Activated CD8-positive, alpha-beta T cell treated with anti-CD3 and anti-CD28 coated beads for 36 hours (primary cell): ENCODE data around the gene BPGM. TPM values are rescaled to one million over a fixed set of nuclear protein-coding genes. Genes with fewer than 3 reads are reported as not detected.

Experiments used
- ATAC-seq: fragments of 200-7000 bp; cut with Tn5 transposase; one replicate; pipeline ENCODE4 v1.10.0; 2021; ENCODE audit warnings: mild to moderate bottlenecking, moderate library complexity
- CTCF ChIA-PET: fragments of 350-600 bp; sonication (Branson Sonifier 250); formaldehyde crosslinking; loops from one replicate; lab custom pipeline; 2021; ENCODE audit warnings: antibody characterized with exemption; lab: Charles Lee
- POLR2A ChIA-PET: fragments of 350-600 bp; sonication (Branson Sonifier 250); formaldehyde crosslinking; loops from one replicate; lab custom pipeline; 2021; ENCODE audit warnings: antibody characterized with exemption; lab: Charles Lee
- DNase-seq: peaks from one replicate; pipeline ENCODE4 v3.0.0-alpha.2; 2020
- H3K27ac Mint-ChIP-seq: one replicate; pipeline ENCODE4 v1.8.0; 2021; ENCODE audit warnings: mild to moderate bottlenecking, mixed read lengths
- H3K27me3 Mint-ChIP-seq: one replicate; pipeline ENCODE4 v1.8.0; 2021; ENCODE audit warnings: mixed read lengths
- H3K36me3 Mint-ChIP-seq: one replicate; pipeline ENCODE4 v1.8.0; 2021; ENCODE audit warnings: low read depth, mixed read lengths
- H3K4me1 Mint-ChIP-seq: one replicate; pipeline ENCODE4 v1.8.0; 2021; ENCODE audit warnings: low read depth, mixed read lengths
- H3K4me3 Mint-ChIP-seq: one replicate; pipeline ENCODE4 v1.8.0; 2021; ENCODE audit warnings: mild to moderate bottlenecking, moderate library complexity, mixed read lengths
- H3K9me3 Mint-ChIP-seq: one replicate; pipeline ENCODE4 v1.8.0; 2021; ENCODE audit warnings: mixed read lengths
- intact Hi-C: fragments of 100-400 bp; cut with micrococcal nuclease; formaldehyde crosslinking; loops from one replicate; pipeline ENCODE4 v1.10.0; 2022
- total RNA-seq, 2 experiments: library from RNA; stranded (reverse); gene quantifications; one replicate each; pipeline ENCODE4 v1.2.3, GENCODE V29; 2021
- TF ChIP-seq, protein P1 (sequence below): fragments of 200-600 bp; IDR thresholded peaks from one replicate; pipeline ENCODE4 v1.8.0; 2022; ENCODE audit warnings: antibody characterized with exemption, mild to moderate bottlenecking

Gene BPGM
- total RNA-seq, 2 experiments from 2014 or later: 11.2 to 12.4 TPM

- POLR2A ChIA-PET: interaction anchor here (0.9 to 3.0 kb wide), 4 partner anchors 9 to 500 kb away, joined by 3 to 25 read pairs (median 5); partner anchors contain the start of genes BPGM and CYREN
Measured at GRCh38 chr7:134669845-134670373, 23.3 kb downstream of the BPGM start.

GRCh38 chr7:134671609-134672008 is 25.0 kb downstream of the BPGM start:
- ATAC-seq (no peak), DNase-seq (no peak)
- ChIA-PET CTCF (interaction anchor here (1.9 kb wide), 1 partner anchor 10 kb away, joined by 5 read pairs; no protein-coding TSS in a partner anchor), POLR2A (interaction anchor here (1.0 kb wide), 1 partner anchor 17 kb away, joined by 3 read pairs; no protein-coding TSS in a partner anchor)
- H3K4me1 Mint-ChIP-seq: peaks cover 39% of the 10 kb centered on the region
- peaks cover 7% of the 10 kb centered on the region for H3K9me3 Mint-ChIP-seq
- H3K36me3 Mint-ChIP-seq: peaks cover 18% of the 10 kb centered on the region
- intact Hi-C loops: no loop called here
- TF ChIP-seq, protein P1, sequence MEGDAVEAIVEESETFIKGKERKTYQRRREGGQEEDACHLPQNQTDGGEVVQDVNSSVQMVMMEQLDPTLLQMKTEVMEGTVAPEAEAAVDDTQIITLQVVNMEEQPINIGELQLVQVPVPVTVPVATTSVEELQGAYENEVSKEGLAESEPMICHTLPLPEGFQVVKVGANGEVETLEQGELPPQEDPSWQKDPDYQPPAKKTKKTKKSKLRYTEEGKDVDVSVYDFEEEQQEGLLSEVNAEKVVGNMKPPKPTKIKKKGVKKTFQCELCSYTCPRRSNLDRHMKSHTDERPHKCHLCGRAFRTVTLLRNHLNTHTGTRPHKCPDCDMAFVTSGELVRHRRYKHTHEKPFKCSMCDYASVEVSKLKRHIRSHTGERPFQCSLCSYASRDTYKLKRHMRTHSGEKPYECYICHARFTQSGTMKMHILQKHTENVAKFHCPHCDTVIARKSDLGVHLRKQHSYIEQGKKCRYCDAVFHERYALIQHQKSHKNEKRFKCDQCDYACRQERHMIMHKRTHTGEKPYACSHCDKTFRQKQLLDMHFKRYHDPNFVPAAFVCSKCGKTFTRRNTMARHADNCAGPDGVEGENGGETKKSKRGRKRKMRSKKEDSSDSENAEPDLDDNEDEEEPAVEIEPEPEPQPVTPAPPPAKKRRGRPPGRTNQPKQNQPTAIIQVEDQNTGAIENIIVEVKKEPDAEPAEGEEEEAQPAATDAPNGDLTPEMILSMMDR: no peak
- H3K27ac Mint-ChIP-seq: no peak overlapping the region
- no peaks in the 10 kb centered on the region for H3K27me3 Mint-ChIP-seq
- H3K4me3 Mint-ChIP-seq: no peak overlapping the region

More at GRCh38 chr7:134669845-134670373, 23.3 kb downstream of the BPGM start:
- Mint-ChIP-seq H3K27ac (peak overlapping the region; percentile 83), H3K4me3 (peak overlapping the region; percentile 26), H3K36me3 (peaks cover 26% of the 10 kb centered on the region), H3K9me3 (peaks cover 7% of the 10 kb centered on the region), H3K4me1 (peaks cover 44% of the 10 kb centered on the region), H3K27me3 (no peaks in the 10 kb centered on the region)
- peak; percentile 77 for ATAC-seq
- CTCF ChIA-PET: interaction anchor here (1.1 to 3.8 kb wide), 4 partner anchors 8 to 36 kb away, joined by 3 to 13 read pairs (median 4); no protein-coding TSS in a partner anchor
- intact Hi-C loops: no loop called here
- TF ChIP-seq, protein P1: no peak
- DNase-seq: peak; percentile 81

DNA sequence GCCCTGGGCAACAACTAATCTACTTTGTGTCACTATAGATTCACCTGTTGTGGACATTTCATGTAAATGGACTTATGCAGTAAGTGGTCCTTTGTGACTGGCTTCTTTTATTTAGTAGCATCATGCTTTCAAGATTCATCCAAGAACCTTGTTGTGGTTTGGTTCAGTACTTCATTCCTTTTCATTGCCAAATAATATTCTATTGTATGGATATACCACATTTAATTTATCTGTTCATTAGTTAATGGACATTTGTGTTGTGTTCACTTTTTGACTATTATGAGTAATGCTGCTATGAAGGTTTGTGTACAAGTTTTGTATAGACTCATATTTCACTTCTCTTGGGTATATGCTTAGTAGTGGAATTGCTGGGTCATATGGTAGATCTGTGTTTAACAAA is 27.8 kb downstream of the BPGM start:
- DNase-seq (no peak), ATAC-seq (no peak)
- Mint-ChIP-seq H3K4me1 (peaks cover 23% of the 10 kb centered on the region), H3K9me3 (peaks cover 7% of the 10 kb centered on the region), H3K27ac (no peak overlapping the region), H3K4me3 (no peak overlapping the region), H3K36me3 (peaks cover 22% of the 10 kb centered on the region), H3K27me3 (no peaks in the 10 kb centered on the region)
- TF ChIP-seq, protein P1: no peak
- POLR2A ChIA-PET: interaction anchor here (0.6 kb wide), 1 partner anchor 44 kb away, joined by 3 read pairs; no protein-coding TSS in a partner anchor
- CTCF ChIA-PET: no interaction called here
- intact Hi-C loops: no loop called here

- Mint-ChIP-seq H3K36me3 (peaks cover 32% of the 10 kb centered on the region), H3K4me1 (peaks cover 9% of the 10 kb centered on the region), H3K4me3 (no peak overlapping the region), H3K27ac (peak overlapping the region; percentile 1), H3K9me3 (peaks cover 7% of the 10 kb centered on the region), H3K27me3 (no peaks in the 10 kb centered on the region)
- ATAC-seq (no peak), DNase-seq (no peak)
- TF ChIP-seq, protein P1: no peak
- intact Hi-C loops: no loop called here
- POLR2A ChIA-PET: no interaction called here
- CTCF ChIA-PET: interaction anchor here (0.6 to 2.9 kb wide), 4 partner anchors 14 to 44 kb away, joined by 3 to 18 read pairs (median 3); no protein-coding TSS in a partner anchor
Measured at GRCh38 chr7:134676743-134677142, 30.1 kb downstream of the BPGM start.

DNA sequence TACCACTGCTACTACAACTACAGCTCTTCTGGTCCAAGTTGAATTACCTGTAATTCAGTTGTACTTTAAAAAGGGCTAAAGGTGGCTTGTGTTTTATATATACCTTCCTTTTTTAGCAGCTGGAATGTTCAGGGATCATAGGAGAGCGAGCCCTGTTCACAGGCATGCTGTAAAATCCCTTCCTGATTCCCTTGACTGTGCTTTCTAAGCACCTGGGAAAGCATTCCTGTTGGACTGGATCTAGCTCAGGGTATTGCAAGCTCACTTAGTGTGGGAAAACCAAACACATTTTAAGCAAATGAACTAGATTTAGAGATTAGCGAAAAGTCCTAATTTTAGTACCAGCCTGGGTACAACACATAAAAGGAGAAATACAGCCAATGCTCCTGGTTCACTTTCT is 31.5 kb downstream of the BPGM start:
- peaks cover 29% of the 10 kb centered on the region for H3K36me3 Mint-ChIP-seq
- no peaks in the 10 kb centered on the region for H3K27me3 Mint-ChIP-seq
- H3K4me1 Mint-ChIP-seq: peaks cover 7% of the 10 kb centered on the region
- intact Hi-C loops: no loop called here
- H3K4me3 Mint-ChIP-seq: no peak overlapping the region
- no peak overlapping the region for H3K27ac Mint-ChIP-seq
- TF ChIP-seq, protein P1: no peak
- ATAC-seq (no peak), DNase-seq (no peak)
- ChIA-PET CTCF (interaction anchor here (1.5 to 2.9 kb wide), 3 partner anchors 10 to 45 kb away, joined by 5 to 18 read pairs (median 8); no protein-coding TSS in a partner anchor), POLR2A (no interaction called here)
- H3K9me3 Mint-ChIP-seq: peaks cover 7% of the 10 kb centered on the region
